ENCODE results near the gene CCNE1.

DNA sequence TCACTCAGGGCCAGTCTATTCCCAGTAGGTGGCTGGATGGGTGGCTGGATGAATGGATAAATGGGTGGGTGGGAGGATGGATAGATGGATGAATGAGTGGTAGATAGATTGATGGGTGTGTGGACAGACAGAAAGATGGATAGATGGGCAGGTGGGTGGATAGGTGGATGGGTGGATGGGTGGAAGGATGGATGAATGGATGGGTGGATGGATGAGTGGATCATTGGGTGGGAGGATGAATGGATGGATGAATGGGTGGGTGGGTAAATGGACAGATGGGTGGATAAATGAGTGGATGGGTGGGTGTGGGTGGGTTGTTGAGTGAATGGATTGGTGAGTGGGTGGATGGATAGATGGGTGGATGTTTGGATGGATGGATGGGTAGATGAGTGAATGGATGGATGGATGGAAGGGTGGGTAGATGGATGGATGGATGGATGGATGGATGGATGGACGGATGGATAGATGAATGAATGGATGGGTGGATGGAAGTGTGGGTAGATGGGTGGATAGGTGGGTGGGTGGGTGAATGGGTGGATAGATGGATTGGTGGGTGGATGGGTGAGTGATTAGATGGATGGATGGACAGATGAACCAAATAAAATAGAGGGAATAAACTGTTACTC lies 27.1 kb upstream of the CCNE1 start:
- TF ChIP-seq, protein P1, sequence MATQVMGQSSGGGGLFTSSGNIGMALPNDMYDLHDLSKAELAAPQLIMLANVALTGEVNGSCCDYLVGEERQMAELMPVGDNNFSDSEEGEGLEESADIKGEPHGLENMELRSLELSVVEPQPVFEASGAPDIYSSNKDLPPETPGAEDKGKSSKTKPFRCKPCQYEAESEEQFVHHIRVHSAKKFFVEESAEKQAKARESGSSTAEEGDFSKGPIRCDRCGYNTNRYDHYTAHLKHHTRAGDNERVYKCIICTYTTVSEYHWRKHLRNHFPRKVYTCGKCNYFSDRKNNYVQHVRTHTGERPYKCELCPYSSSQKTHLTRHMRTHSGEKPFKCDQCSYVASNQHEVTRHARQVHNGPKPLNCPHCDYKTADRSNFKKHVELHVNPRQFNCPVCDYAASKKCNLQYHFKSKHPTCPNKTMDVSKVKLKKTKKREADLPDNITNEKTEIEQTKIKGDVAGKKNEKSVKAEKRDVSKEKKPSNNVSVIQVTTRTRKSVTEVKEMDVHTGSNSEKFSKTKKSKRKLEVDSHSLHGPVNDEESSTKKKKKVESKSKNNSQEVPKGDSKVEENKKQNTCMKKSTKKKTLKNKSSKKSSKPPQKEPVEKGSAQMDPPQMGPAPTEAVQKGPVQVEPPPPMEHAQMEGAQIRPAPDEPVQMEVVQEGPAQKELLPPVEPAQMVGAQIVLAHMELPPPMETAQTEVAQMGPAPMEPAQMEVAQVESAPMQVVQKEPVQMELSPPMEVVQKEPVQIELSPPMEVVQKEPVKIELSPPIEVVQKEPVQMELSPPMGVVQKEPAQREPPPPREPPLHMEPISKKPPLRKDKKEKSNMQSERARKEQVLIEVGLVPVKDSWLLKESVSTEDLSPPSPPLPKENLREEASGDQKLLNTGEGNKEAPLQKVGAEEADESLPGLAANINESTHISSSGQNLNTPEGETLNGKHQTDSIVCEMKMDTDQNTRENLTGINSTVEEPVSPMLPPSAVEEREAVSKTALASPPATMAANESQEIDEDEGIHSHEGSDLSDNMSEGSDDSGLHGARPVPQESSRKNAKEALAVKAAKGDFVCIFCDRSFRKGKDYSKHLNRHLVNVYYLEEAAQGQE (IDR thresholded peaks at IDR 0.05; ENCODE audit: insufficient read depth in 1 of 2, low read depth in 2 of 2, low read length in 2 of 2) = no peak
- TF ChIP-seq SIN3A (IDR thresholded peaks at IDR 0.05; ENCODE audit: borderline replicate concordance, insufficient read depth, low read length) = no peak

All from PFSK-1 (cell line).